ENCODE data around the gene SAMD5.

SAMD5 gene

GRCh38 chr6:147538821-147539220 is 30.3 kb downstream of the SAMD5 start:
- TF ChIP-seq TAF1 (IDR thresholded peaks at IDR 0.05; ENCODE audit: borderline replicate concordance, insufficient read depth, low read length) (no peak), POLR2AphosphoS5 (IDR thresholded peaks at IDR 0.05; ENCODE audit: low read depth, low read length) (no peak), FOXP2 (optimal IDR thresholded peaks at IDR 0.05; ENCODE audit: borderline replicate concordance, extremely low read depth, extremely low read length, insufficient read depth) (no peak), REST (IDR thresholded peaks at IDR 0.05; ENCODE audit: insufficient read depth in 1 of 2, low read depth in 2 of 2, low read length in 2 of 2) (no peak), SIN3A (IDR thresholded peaks at IDR 0.05; ENCODE audit: borderline replicate concordance, insufficient read depth, low read length) (no peak)

- TF ChIP-seq POLR2AphosphoS5 (IDR thresholded peaks at IDR 0.05; ENCODE audit: low read depth, low read length): no peak
Measured at GRCh38 chr6:147540075-147540474, 31.6 kb downstream of the SAMD5 start.

- no peak for TF ChIP-seq FOXP2 (optimal IDR thresholded peaks at IDR 0.05; ENCODE audit: borderline replicate concordance, extremely low read depth, extremely low read length, insufficient read depth)
- no peak for TF ChIP-seq TAF1 (IDR thresholded peaks at IDR 0.05; ENCODE audit: borderline replicate concordance, insufficient read depth, low read length)
- TF ChIP-seq SIN3A (IDR thresholded peaks at IDR 0.05; ENCODE audit: borderline replicate concordance, insufficient read depth, low read length): no peak
- TF ChIP-seq REST (IDR thresholded peaks at IDR 0.05; ENCODE audit: insufficient read depth in 1 of 2, low read depth in 2 of 2, low read length in 2 of 2): no peak
- TF ChIP-seq POLR2AphosphoS5 (IDR thresholded peaks at IDR 0.05; ENCODE audit: low read depth, low read length): no peak
Measured at GRCh38 chr6:147544420-147544819, 35.9 kb downstream of the SAMD5 start.

- TF ChIP-seq FOXP2 (optimal IDR thresholded peaks at IDR 0.05; ENCODE audit: borderline replicate concordance, extremely low read depth, extremely low read length, insufficient read depth): no peak
- no peak for TF ChIP-seq TAF1 (IDR thresholded peaks at IDR 0.05; ENCODE audit: borderline replicate concordance, insufficient read depth, low read length)
- no peak for TF ChIP-seq SIN3A (IDR thresholded peaks at IDR 0.05; ENCODE audit: borderline replicate concordance, insufficient read depth, low read length)
- no peak for TF ChIP-seq POLR2AphosphoS5 (IDR thresholded peaks at IDR 0.05; ENCODE audit: low read depth, low read length)
- no peak for TF ChIP-seq REST (IDR thresholded peaks at IDR 0.05; ENCODE audit: insufficient read depth in 1 of 2, low read depth in 2 of 2, low read length in 2 of 2)
Measured at GRCh38 chr6:147546501-147547368, 38.2 kb downstream of the SAMD5 start.

GRCh38 chr6:147547369-147547902 is 38.9 kb downstream of the SAMD5 start:
- no peak for TF ChIP-seq SIN3A (IDR thresholded peaks at IDR 0.05; ENCODE audit: borderline replicate concordance, insufficient read depth, low read length)
- TF ChIP-seq POLR2AphosphoS5 (IDR thresholded peaks at IDR 0.05; ENCODE audit: low read depth, low read length): no peak
- no peak for TF ChIP-seq FOXP2 (optimal IDR thresholded peaks at IDR 0.05; ENCODE audit: borderline replicate concordance, extremely low read depth, extremely low read length, insufficient read depth)
- TF ChIP-seq TAF1 (IDR thresholded peaks at IDR 0.05; ENCODE audit: borderline replicate concordance, insufficient read depth, low read length): no peak

- TF ChIP-seq REST (IDR thresholded peaks at IDR 0.05; ENCODE audit: insufficient read depth in 1 of 2, low read depth in 2 of 2, low read length in 2 of 2): no peak
- TF ChIP-seq SIN3A (IDR thresholded peaks at IDR 0.05; ENCODE audit: borderline replicate concordance, insufficient read depth, low read length): no peak
- no peak for TF ChIP-seq TAF1 (IDR thresholded peaks at IDR 0.05; ENCODE audit: borderline replicate concordance, insufficient read depth, low read length)
- TF ChIP-seq FOXP2 (optimal IDR thresholded peaks at IDR 0.05; ENCODE audit: borderline replicate concordance, extremely low read depth, extremely low read length, insufficient read depth): no peak
- no peak for TF ChIP-seq POLR2AphosphoS5 (IDR thresholded peaks at IDR 0.05; ENCODE audit: low read depth, low read length)
Measured at GRCh38 chr6:147548921-147549475, 40.5 kb downstream of the SAMD5 start.
